IMR-90 (cell line): ENCODE data around the gene CPAMD8.

Experiments
- MXI1 ChIP-seq: IDR thresholded peaks from 2 replicates; pipeline ENCODE4 v1.6.1; 2012; ENCODE audit warnings: low read depth, mild to moderate bottlenecking, low read length, moderate library complexity, borderline replicate concordance
- POLR2A ChIP-seq: IDR thresholded peaks from 2 replicates; pipeline ENCODE4 v1.6.1; 2012; ENCODE audit warnings: mild to moderate bottlenecking, low read depth, low read length
- TF ChIP-seq, protein P1 (sequence below): conservative IDR thresholded peaks from 2 replicates; pipeline ENCODE4 v1.5.1; 2012; ENCODE audit warnings: mild to moderate bottlenecking, low read depth, low read length, improper control_type of control experiment

- TF ChIP-seq POLR2A (no peak), MXI1 (no peak)
- TF ChIP-seq, protein P1, sequence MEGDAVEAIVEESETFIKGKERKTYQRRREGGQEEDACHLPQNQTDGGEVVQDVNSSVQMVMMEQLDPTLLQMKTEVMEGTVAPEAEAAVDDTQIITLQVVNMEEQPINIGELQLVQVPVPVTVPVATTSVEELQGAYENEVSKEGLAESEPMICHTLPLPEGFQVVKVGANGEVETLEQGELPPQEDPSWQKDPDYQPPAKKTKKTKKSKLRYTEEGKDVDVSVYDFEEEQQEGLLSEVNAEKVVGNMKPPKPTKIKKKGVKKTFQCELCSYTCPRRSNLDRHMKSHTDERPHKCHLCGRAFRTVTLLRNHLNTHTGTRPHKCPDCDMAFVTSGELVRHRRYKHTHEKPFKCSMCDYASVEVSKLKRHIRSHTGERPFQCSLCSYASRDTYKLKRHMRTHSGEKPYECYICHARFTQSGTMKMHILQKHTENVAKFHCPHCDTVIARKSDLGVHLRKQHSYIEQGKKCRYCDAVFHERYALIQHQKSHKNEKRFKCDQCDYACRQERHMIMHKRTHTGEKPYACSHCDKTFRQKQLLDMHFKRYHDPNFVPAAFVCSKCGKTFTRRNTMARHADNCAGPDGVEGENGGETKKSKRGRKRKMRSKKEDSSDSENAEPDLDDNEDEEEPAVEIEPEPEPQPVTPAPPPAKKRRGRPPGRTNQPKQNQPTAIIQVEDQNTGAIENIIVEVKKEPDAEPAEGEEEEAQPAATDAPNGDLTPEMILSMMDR = no peak
Observed at GRCh38 chr19:16945364-16945714, 81.3 kb downstream of the CPAMD8 start.
